Left lung (tissue), 10 donors: Measurements from ENCODE around the gene CHD5. TPM values are rescaled to one million over a fixed set of nuclear protein-coding genes. Genes with fewer than 3 reads are reported as not detected.

ENCODE experiments used
- ATAC-seq: fragments of 200-7000 bp; cut with Tn5 transposase; one replicate; pipeline ENCODE4 v1.9.1; 2020; ENCODE audit warnings: moderate library complexity
- DNase-seq, 4 donors: peaks; one replicate each; pipeline ENCODE4 v3.0.0-alpha.2; 2013 to 2020
- H3K27ac ChIP-seq, 2 donors: fragments of 200-600 bp; sonication (generic) in 1 of 2; one replicate each; pipeline versions ENCODE4 v1.5.0 to v1.8.0; 2020 to 2021
- H3K27me3 ChIP-seq, 2 donors: fragments of 200-600 bp; sonication (generic) in 1 of 2; one replicate each; pipeline versions ENCODE4 v1.5.0 to v1.8.0; 2020 to 2021
- H3K36me3 ChIP-seq, 2 donors: fragments of 200-600 bp; sonication (generic) in 1 of 2; one replicate each; pipeline versions ENCODE4 v1.5.0 to v1.8.0; 2020 to 2021
- H3K4me1 ChIP-seq, 2 donors: fragments of 200-600 bp; one replicate each; pipeline ENCODE4 v1.8.0; 2021
- H3K4me3 ChIP-seq, 2 donors: fragments of 200-600 bp; sonication (generic) in 1 of 2; one replicate each; pipeline versions ENCODE4 v1.5.0 to v1.8.0; 2020 to 2021; ENCODE audit warnings: mild to moderate bottlenecking in 1 of 2
- H3K9me3 ChIP-seq, 2 donors: fragments of 200-600 bp; sonication (generic) in 1 of 2; one replicate each; pipeline versions ENCODE4 v1.5.0 to v1.8.0; 2020 to 2021
- intact Hi-C, 2 donors: fragments of 100-400 bp; cut with DNase I; formaldehyde crosslinking; loops; one replicate each; pipeline versions ENCODE4 v1.11.2 to v1.14.2; 2022
- polyA plus RNA-seq, 6 donors: library from polyadenylated mRNA; unstranded; fragments of 120-200 nt; gene quantifications; one replicate each; pipeline ENCODE4 v1.2.1, GENCODE V29; 2013; ENCODE audit not compliant: insufficient read length in 6 of 6
- total RNA-seq, 2 donors: library from RNA; stranded (reverse); fragmentation: NEBNext Ultra II Directional; extraction: Animal tissue kit (Norgen Biotek cat#: 25700); gene quantifications; one replicate each; pipeline ENCODE4 v1.2.1, GENCODE V29; 2021
- TF ChIP-seq, protein P1 (sequence below), 2 donors: fragments of 200-600 bp; sonication (generic) in 1 of 2; IDR thresholded peaks; one replicate each; pipeline versions ENCODE4 v1.5.0 to v1.8.0; 2021; ENCODE audit warnings: antibody characterized with exemption in 2 of 2
- donor health status: DM: no; HTN: yes; CAD: no.
- donor health status: DM: no; HTN: no; CAD: no.

CHD5 gene
- total and polyA plus RNA-seq, 8 donors, result 0.03 to 0.36 (median 0.13) TPM

DNA sequence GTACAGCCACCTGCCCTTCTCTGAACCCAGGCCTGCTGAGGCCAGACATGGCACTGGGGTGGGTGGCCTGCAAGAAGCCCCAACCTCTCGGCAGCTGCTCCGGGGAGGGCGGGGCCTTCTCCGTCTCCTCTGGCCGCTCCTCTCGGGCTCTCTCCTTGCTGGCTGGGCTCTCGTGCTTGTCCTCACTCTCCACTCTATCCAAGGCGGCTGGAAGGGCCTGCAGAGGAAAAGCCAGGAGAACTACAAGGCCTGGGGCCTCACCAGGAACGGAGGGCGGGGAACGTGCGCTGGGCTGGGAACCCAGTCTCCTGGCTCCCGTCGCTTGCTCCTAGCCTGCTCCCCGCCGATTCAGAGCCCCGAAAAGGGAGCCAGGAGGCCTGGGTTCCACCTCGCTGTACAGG lies 59.1 kb downstream of the CHD5 start:
- intact Hi-C loops, result no loop called here
- ATAC-seq (no peak), DNase-seq (peak in 1 of 4 donors; percentile 62)
- Histone ChIP-seq H3K4me3 (no peak overlapping the region), H3K4me1 (no peaks in the 10 kb centered on the region), H3K9me3 (peaks cover 0 to 11% of the 10 kb centered on the region in 2 donors), H3K36me3 (no peaks in the 10 kb centered on the region), H3K27ac (no peak overlapping the region), H3K27me3 (peaks cover 0 to 25% of the 10 kb centered on the region in 2 donors)
- TF ChIP-seq, protein P1, sequence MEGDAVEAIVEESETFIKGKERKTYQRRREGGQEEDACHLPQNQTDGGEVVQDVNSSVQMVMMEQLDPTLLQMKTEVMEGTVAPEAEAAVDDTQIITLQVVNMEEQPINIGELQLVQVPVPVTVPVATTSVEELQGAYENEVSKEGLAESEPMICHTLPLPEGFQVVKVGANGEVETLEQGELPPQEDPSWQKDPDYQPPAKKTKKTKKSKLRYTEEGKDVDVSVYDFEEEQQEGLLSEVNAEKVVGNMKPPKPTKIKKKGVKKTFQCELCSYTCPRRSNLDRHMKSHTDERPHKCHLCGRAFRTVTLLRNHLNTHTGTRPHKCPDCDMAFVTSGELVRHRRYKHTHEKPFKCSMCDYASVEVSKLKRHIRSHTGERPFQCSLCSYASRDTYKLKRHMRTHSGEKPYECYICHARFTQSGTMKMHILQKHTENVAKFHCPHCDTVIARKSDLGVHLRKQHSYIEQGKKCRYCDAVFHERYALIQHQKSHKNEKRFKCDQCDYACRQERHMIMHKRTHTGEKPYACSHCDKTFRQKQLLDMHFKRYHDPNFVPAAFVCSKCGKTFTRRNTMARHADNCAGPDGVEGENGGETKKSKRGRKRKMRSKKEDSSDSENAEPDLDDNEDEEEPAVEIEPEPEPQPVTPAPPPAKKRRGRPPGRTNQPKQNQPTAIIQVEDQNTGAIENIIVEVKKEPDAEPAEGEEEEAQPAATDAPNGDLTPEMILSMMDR (IDR thresholded peaks at IDR 0.05), result no peak

DNA sequence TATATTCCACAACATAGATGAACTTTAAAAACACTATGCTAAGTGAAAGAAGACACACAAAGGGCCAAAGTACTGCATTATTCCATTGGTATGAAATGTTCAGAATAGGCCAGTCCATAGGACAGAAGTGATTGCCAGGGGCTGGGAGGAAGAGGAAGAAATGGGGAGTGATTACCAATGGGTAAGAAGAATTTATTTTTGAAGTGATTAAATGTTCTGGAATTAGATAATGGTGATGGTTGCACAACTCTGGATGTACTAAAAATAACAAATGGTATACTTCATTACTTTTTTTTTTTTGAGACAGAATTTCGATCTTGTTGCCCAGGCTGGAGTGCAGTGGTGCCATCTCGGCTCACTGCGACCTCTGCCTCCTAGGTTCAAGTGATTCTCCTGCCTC lies 61.7 kb downstream of the CHD5 start:
- no peak for DNase-seq
- Histone ChIP-seq H3K4me1 (no peaks in the 10 kb centered on the region), H3K27me3 (peaks cover 0 to 5% of the 10 kb centered on the region in 2 donors), H3K9me3 (peaks cover 0 to 11% of the 10 kb centered on the region in 2 donors), H3K27ac (no peak overlapping the region), H3K4me3 (no peak overlapping the region), H3K36me3 (no peaks in the 10 kb centered on the region)
- no peak for ATAC-seq
- intact Hi-C loops, result no loop called here
- TF ChIP-seq, protein P1 (IDR thresholded peaks at IDR 0.05), result no peak

DNA sequence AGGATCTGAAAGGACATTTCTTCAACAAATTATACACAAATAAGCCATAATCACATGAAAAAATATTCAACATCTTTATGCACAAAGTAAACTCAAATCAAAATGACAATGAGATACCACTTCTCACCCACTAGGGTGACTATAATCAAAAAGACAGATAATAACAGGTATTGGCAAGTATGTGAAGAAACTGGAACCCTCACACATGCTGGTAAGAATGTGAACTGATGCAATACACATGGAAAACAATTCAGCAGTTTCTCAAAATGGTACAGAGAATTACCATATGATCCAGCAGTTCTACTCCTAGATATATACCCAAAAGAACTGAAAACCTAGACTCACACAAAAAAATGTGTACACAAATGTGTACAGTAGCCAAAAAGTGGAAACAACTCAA lies 62.5 kb downstream of the CHD5 start:
- intact Hi-C loops, result no loop called here
- peaks cover 0 to 11% of the 10 kb centered on the region in 2 donors for H3K9me3 ChIP-seq
- peaks cover 0 to 12% of the 10 kb centered on the region in 2 donors for H3K27me3 ChIP-seq
- DNase-seq, result no peak
- H3K4me3 ChIP-seq, result no peak overlapping the region
- H3K27ac ChIP-seq, result no peak overlapping the region
- TF ChIP-seq, protein P1 (IDR thresholded peaks at IDR 0.05), result no peak
- no peaks in the 10 kb centered on the region for H3K4me1 ChIP-seq
- ATAC-seq, result no peak
- no peaks in the 10 kb centered on the region for H3K36me3 ChIP-seq

DNA sequence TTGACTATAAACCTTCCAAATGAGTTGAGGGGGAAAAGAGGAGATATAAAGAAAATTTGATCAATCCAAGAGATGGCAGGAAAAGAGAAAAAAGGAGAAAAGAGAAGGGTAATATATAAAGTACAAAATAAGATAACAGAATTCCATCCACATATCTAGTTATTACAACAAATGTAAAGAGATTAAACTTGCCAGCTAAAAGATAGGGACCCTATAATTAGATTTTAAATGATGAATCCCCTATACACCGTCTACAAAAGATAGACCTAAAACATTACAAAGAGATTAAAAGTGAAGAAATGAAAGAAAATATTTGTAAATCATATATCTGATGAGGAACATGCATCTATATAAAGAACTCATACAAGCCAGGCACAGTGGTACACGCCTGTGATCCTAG lies 63.1 kb downstream of the CHD5 start:
- no peaks in the 10 kb centered on the region for H3K4me1 ChIP-seq
- no peak for ATAC-seq
- H3K4me3 ChIP-seq, result no peak overlapping the region
- H3K36me3 ChIP-seq, result no peaks in the 10 kb centered on the region
- TF ChIP-seq, protein P1 (IDR thresholded peaks at IDR 0.05), result no peak
- H3K27ac ChIP-seq, result no peak overlapping the region
- intact Hi-C loops, result no loop called here
- H3K27me3 ChIP-seq, result peaks cover 0 to 17% of the 10 kb centered on the region in 2 donors
- peaks cover 0 to 11% of the 10 kb centered on the region in 2 donors for H3K9me3 ChIP-seq
- DNase-seq, result no peak

DNA sequence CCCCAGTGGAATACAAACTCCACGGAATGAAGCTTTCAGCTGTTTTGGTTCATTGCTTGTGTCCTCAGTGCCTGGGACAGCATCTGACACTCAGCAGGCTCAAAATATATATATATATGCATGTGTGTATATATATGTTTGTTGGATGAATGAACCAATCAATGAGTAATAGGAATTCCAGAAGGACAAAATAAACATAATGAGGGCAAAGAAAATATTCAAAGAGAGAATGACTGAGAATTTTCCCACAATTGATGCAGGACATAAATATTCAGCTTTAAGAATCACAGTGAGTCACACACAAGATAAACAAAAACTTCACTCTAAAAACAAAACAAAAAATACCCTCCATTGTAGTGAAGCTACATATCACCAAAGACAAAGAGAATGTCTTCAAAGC lies 64.0 kb downstream of the CHD5 start:
- intact Hi-C loops, result no loop called here
- Histone ChIP-seq H3K4me3 (no peak overlapping the region), H3K27me3 (peaks cover 0 to 26% of the 10 kb centered on the region in 2 donors), H3K36me3 (no peaks in the 10 kb centered on the region), H3K9me3 (peaks cover 0 to 11% of the 10 kb centered on the region in 2 donors), H3K4me1 (no peaks in the 10 kb centered on the region), H3K27ac (no peak overlapping the region)
- ATAC-seq, result no peak
- TF ChIP-seq, protein P1 (IDR thresholded peaks at IDR 0.05), result no peak
- DNase-seq, result no peak
